Endothelial cell of umbilical vein (primary cell): ENCODE measurements around the gene SLC12A3. TPM values are rescaled to one million over a fixed set of nuclear protein-coding genes. Genes with fewer than 3 reads are reported as not detected.

Experiments
- BruUV-seq: library from RNA; stranded (reverse); fragments of 400-500 nt; replicated peaks from 2 replicates; lab custom pipeline; 2021; lab: Mats Ljungman, UMichigan
- CTCF ChIA-PET: fragments of 300-600, 350-600 bp; sonication (Branson Sonifier 250); formaldehyde crosslinking; loops from one replicate; lab custom pipeline; 2021; ENCODE audit warnings: antibody characterized with exemption, inconsistent platforms; lab: Charles Lee
- POLR2A ChIA-PET: fragments of 300-600, 350-600 bp; sonication (Branson Sonifier 250); formaldehyde crosslinking; loops from one replicate; lab custom pipeline; 2021; ENCODE audit warnings: antibody characterized with exemption, inconsistent platforms; lab: Charles Lee
- DNase-seq: peaks from one replicate; pipeline ENCODE4 v3.0.0-alpha.2; 2011; ENCODE audit warnings: low read depth, low spot score
- FAIRE-seq: peaks from 2 replicates; lab custom pipeline; 2011; peaks lifted over from hg19 to GRCh38; lab: Jason Lieb, UNC
- H2AFZ ChIP-seq: 2 replicates; pipeline ENCODE4 v1.6.0; 2012; ENCODE audit warnings: low read depth, low read length, control low read depth, inconsistent platforms
- H3K27ac ChIP-seq: 2 replicates; pipeline ENCODE4 v1.5.1; 2011; ENCODE audit warnings: low read depth, mild to moderate bottlenecking, control low read depth, low read length, moderate library complexity; ENCODE audit not compliant: insufficient read depth
- H3K27me3 ChIP-seq, 2 experiments: 2 replicates each; pipeline versions ENCODE4 v1.6.0 to v1.6.1; 2011; ENCODE audit warnings: low read length in 2 of 2, mixed read lengths in 1 of 2; ENCODE audit not compliant: control insufficient read depth in 2 of 2, insufficient read depth in 2 of 2
- H3K36me3 ChIP-seq, 2 experiments: 2 replicates in 1 of 2; 3 replicates in 1 of 2; pipeline ENCODE4 v1.5.1; 2011; ENCODE audit warnings: low read length in 2 of 2, mild to moderate bottlenecking in 1 of 2, moderate library complexity in 1 of 2; ENCODE audit not compliant: control insufficient read depth in 2 of 2, insufficient read depth in 2 of 2; ENCODE audit errors: extremely low read depth in 1 of 2
- H3K4me1 ChIP-seq: 3 replicates; pipeline ENCODE4 v1.5.1; 2011; ENCODE audit warnings: mild to moderate bottlenecking, low read length; ENCODE audit not compliant: control insufficient read depth, insufficient read depth; ENCODE audit errors: extremely low read depth
- H3K4me2 ChIP-seq: 2 replicates; pipeline ENCODE4 v1.6.1; 2011; ENCODE audit warnings: low read length, control low read depth, mixed read lengths; ENCODE audit not compliant: insufficient read depth
- H3K4me3 ChIP-seq, 3 experiments: fragments of 200-600 bp in 1 of 3; sonication (generic), shearing (Covaris generic) in 1 of 3; replicated peaks in 1 of 3; 2 replicates each; pipeline ENCODE4 v1.5.1; 2011 to 2016; ENCODE audit warnings: control low read depth in 3 of 3, low read length in 3 of 3, mild to moderate bottlenecking in 2 of 3, inconsistent platforms in 1 of 3, low read depth in 1 of 3, moderate library complexity in 1 of 3; ENCODE audit not compliant: insufficient read depth in 1 of 3
- H3K79me2 ChIP-seq: 2 replicates; pipeline ENCODE4 v1.6.0; 2012; ENCODE audit warnings: low read length, inconsistent platforms; ENCODE audit not compliant: control insufficient read depth, insufficient read depth
- H3K9ac ChIP-seq: replicated peaks from 2 replicates; pipeline ENCODE3; 2011; ENCODE audit warnings: low read length, control low read depth; ENCODE audit not compliant: insufficient read depth; ENCODE audit errors: extremely low read depth
- H3K9me1 ChIP-seq: replicated peaks from 3 replicates; pipeline ENCODE4 v1.6.0; 2011; ENCODE audit warnings: mild to moderate bottlenecking, low read length; ENCODE audit not compliant: control insufficient read depth, insufficient read depth; ENCODE audit errors: extremely low read depth
- H3K9me3 ChIP-seq: replicated peaks from 2 replicates; pipeline ENCODE4 v1.5.1; 2012; ENCODE audit warnings: low read length, inconsistent platforms; ENCODE audit not compliant: control insufficient read depth, insufficient read depth
- H4K20me1 ChIP-seq: replicated peaks from 2 replicates; pipeline ENCODE3; 2011; ENCODE audit warnings: mild to moderate bottlenecking, low read length; ENCODE audit not compliant: control insufficient read depth, insufficient read depth; ENCODE audit errors: extremely low read depth
- CTCF ChIP-seq, 2 donors: IDR thresholded peaks; 1 replicate in 1 of 2; 2 replicates in 1 of 2; pipeline ENCODE4 v1.5.1; 2011; ENCODE audit warnings: low read length in 2 of 2, mild to moderate bottlenecking in 2 of 2, moderate library complexity in 2 of 2, control low read depth in 1 of 2, inconsistent platforms in 1 of 2, low read depth in 1 of 2; ENCODE audit not compliant: insufficient read depth in 1 of 2; ENCODE audit errors: extremely low read depth in 1 of 2
- EZH2 ChIP-seq: IDR thresholded peaks from 2 replicates; pipeline ENCODE4 v1.6.1; 2012; ENCODE audit warnings: borderline replicate concordance, low read depth, mild to moderate bottlenecking, moderate library complexity, low read length, inconsistent platforms; ENCODE audit not compliant: severe bottlenecking
- FOS ChIP-seq: IDR thresholded peaks from 2 replicates; pipeline ENCODE4 v1.6.1; 2011; ENCODE audit warnings: mild to moderate bottlenecking, low read length, moderate library complexity, borderline replicate concordance; ENCODE audit not compliant: insufficient read depth
- GATA2 ChIP-seq: IDR thresholded peaks from 2 replicates; pipeline ENCODE4 v1.7.0; 2011; ENCODE audit warnings: low read depth, mild to moderate bottlenecking, moderate library complexity, mixed read lengths, low read length; ENCODE audit not compliant: insufficient read length, insufficient read depth
- JUN ChIP-seq: IDR thresholded peaks from 2 replicates; pipeline ENCODE4 v1.6.1; 2011; ENCODE audit warnings: borderline replicate concordance, low read depth; ENCODE audit not compliant: insufficient read length, insufficient read depth
- MAX ChIP-seq: IDR thresholded peaks from 2 replicates; pipeline ENCODE4 v1.6.1; 2011; ENCODE audit not compliant: insufficient read depth, insufficient read length
- MYC ChIP-seq: IDR thresholded peaks from one replicate; pipeline ENCODE4 v1.6.1; 2011; ENCODE audit warnings: mild to moderate bottlenecking, low read depth, low read length
- POLR2A ChIP-seq: IDR thresholded peaks from 2 replicates; pipeline ENCODE4 v1.6.1; 2012; ENCODE audit warnings: low read depth, mild to moderate bottlenecking, control low read depth, low read length
- POLR2AphosphoS5 ChIP-seq: IDR thresholded peaks from 2 replicates; pipeline ENCODE4 v1.6.1; 2012; ENCODE audit warnings: low read depth, mild to moderate bottlenecking, control low read depth, low read length, moderate library complexity; ENCODE audit not compliant: insufficient read depth
- dilution Hi-C: fragments of 300-500 bp; cut with MboI; formaldehyde crosslinking; loops from one replicate; pipeline ENCODE4 v1.15.0; 2019; ENCODE audit warnings: low sequenced_read_pairs; ENCODE audit not compliant: extremely low pct_ligation_motif_present
- intact Hi-C: fragments of 100-400 bp; cut with micrococcal nuclease; formaldehyde crosslinking; loops from one replicate; pipeline ENCODE4 v1.10.0; 2022
- polyA plus RNA-seq, 4 experiments: library from polyadenylated mRNA; depleted of rRNA in 3 of 4; stranded (reverse) in 3 of 4; unstranded in 1 of 4; fragments of >200 nt; gene quantifications; 2 replicates each; pipeline versions ENCODE4 v1.2.1 to v1.2.3, GENCODE V29; 2011 to 2012; ENCODE audit warnings: missing spikeins in 1 of 4
- total RNA-seq: library from RNA; stranded (reverse); gene quantifications from 2 replicates; pipeline ENCODE4 v1.2.3, GENCODE V29; 2021

Gene SLC12A3
- total and polyA plus RNA-seq, 2 donors (not counting 3 experiments of a cell fraction or from before 2014, with no cell fraction given): not detected

- Histone ChIP-seq H3K36me3 (no peaks in the 10 kb centered on the region), H3K27me3 (no peaks in the 10 kb centered on the region), H3K9me3 (no peaks in the 10 kb centered on the region), H4K20me1 (no peaks in the 10 kb centered on the region), H3K9ac (no peak overlapping the region), H2AFZ (no peak overlapping the region), H3K4me1 (no peaks in the 10 kb centered on the region), H3K4me2 (no peak overlapping the region), H3K9me1 (no peaks in the 10 kb centered on the region), H3K79me2 (no peaks in the 10 kb centered on the region), H3K27ac (no peak overlapping the region), H3K4me3 (no peak overlapping the region)
- ChIA-PET CTCF (no interaction called here), POLR2A (no interaction called here)
- dilution Hi-C loops: no loop called here
- intact Hi-C loops: no loop called here
- FAIRE-seq (no peak), DNase-seq (no peak)
- TF ChIP-seq MAX (no peak), JUN (no peak), POLR2AphosphoS5 (no peak), FOS (no peak), GATA2 (no peak), MYC (no peak), CTCF (IDR thresholded peaks at IDR 0.05; ENCODE audit: extremely low read depth in 1 of 2, insufficient read depth in 1 of 2, low read depth in 1 of 2, low read length in 2 of 2) (no peak), EZH2 (no peak), POLR2A (no peak)
- BruUV-seq: no TSS peak
Observed at GRCh38 chr16:56885446-56886162, 20.6 kb downstream of the SLC12A3 start.
